Measurements from ENCODE around the gene SUCO. TPM values are rescaled to one million over a fixed set of nuclear protein-coding genes. Genes with fewer than 3 reads are reported as not detected.

Gene SUCO
- total RNA-seq, 1 experiment from 2014 or later: 84.6 TPM

- Mint-ChIP-seq H3K36me3 (ENCODE audit: insufficient read depth, unreplicated experiment) (no peaks in the 10 kb centered on the region), H3K27ac (ENCODE audit: unreplicated experiment) (no peak overlapping the region), H3K9me3 (ENCODE audit: low read depth, unreplicated experiment) (no peaks in the 10 kb centered on the region), H3K4me3 (ENCODE audit: low read depth, unreplicated experiment) (no peak overlapping the region), H3K4me1 (ENCODE audit: low read depth, unreplicated experiment) (no peaks in the 10 kb centered on the region), H3K27me3 (ENCODE audit: unreplicated experiment) (no peaks in the 10 kb centered on the region)
- CTCF ChIA-PET: no interaction called here
- intact Hi-C loops (cut with micrococcal nuclease; ENCODE audit: unreplicated experiment): no loop called here
- BruUV-seq (replicated peaks): no TSS peak
- TF ChIP-seq CTCF (IDR thresholded peaks at IDR 0.05; ENCODE audit: unreplicated experiment): no peak
- DNase-seq: no peak
Measured at GRCh38 chr1:172514108-172514507, 18.8 kb upstream of the SUCO start.

- TF ChIP-seq CTCF (IDR thresholded peaks at IDR 0.05; ENCODE audit: unreplicated experiment): no peak
- no peaks in the 10 kb centered on the region for H3K4me1 Mint-ChIP-seq (ENCODE audit: low read depth, unreplicated experiment)
- H3K27me3 Mint-ChIP-seq (ENCODE audit: unreplicated experiment): no peaks in the 10 kb centered on the region
- intact Hi-C loops (cut with micrococcal nuclease; ENCODE audit: unreplicated experiment): no loop called here
- H3K27ac Mint-ChIP-seq (ENCODE audit: unreplicated experiment): no peak overlapping the region
- CTCF ChIA-PET: interaction anchor here (0.6 kb wide), 1 partner anchor 74 kb away, joined by 3 read pairs; no protein-coding TSS in a partner anchor
- no peak for DNase-seq
- BruUV-seq (replicated peaks): no TSS peak
- no peaks in the 10 kb centered on the region for H3K36me3 Mint-ChIP-seq (ENCODE audit: insufficient read depth, unreplicated experiment)
- no peak overlapping the region for H3K4me3 Mint-ChIP-seq (ENCODE audit: low read depth, unreplicated experiment)
- no peaks in the 10 kb centered on the region for H3K9me3 Mint-ChIP-seq (ENCODE audit: low read depth, unreplicated experiment)
Measured at GRCh38 chr1:172515436-172515835, 17.5 kb upstream of the SUCO start.

- Mint-ChIP-seq H3K27me3 (ENCODE audit: unreplicated experiment) (no peaks in the 10 kb centered on the region), H3K9me3 (ENCODE audit: low read depth, unreplicated experiment) (no peaks in the 10 kb centered on the region), H3K4me1 (ENCODE audit: low read depth, unreplicated experiment) (no peaks in the 10 kb centered on the region), H3K36me3 (ENCODE audit: insufficient read depth, unreplicated experiment) (no peaks in the 10 kb centered on the region), H3K27ac (ENCODE audit: unreplicated experiment) (no peak overlapping the region), H3K4me3 (ENCODE audit: low read depth, unreplicated experiment) (no peak overlapping the region)
- no peak for DNase-seq
- intact Hi-C loops (cut with micrococcal nuclease; ENCODE audit: unreplicated experiment): no loop called here
- BruUV-seq (replicated peaks): no TSS peak
- CTCF ChIA-PET: interaction anchor here (0.6 to 0.7 kb wide), 2 partner anchors 73 to 136 kb away, joined by 3 to 8 read pairs; no protein-coding TSS in a partner anchor
- no peak for TF ChIP-seq CTCF (IDR thresholded peaks at IDR 0.05; ENCODE audit: unreplicated experiment)
Measured at GRCh38 chr1:172515927-172516326, 17.0 kb upstream of the SUCO start.

GRCh38 chr1:172517081-172517480, 15.9 kb upstream of the SUCO start:
- CTCF ChIA-PET: interaction anchor here (0.7 kb wide), 1 partner anchor 161 kb away, joined by 13 read pairs; no protein-coding TSS in a partner anchor
- H3K36me3 Mint-ChIP-seq (ENCODE audit: insufficient read depth, unreplicated experiment): no peaks in the 10 kb centered on the region

More at GRCh38 chr1:172517081-172517480, 15.9 kb upstream of the SUCO start:
- Mint-ChIP-seq H3K27me3 (ENCODE audit: unreplicated experiment) (no peaks in the 10 kb centered on the region), H3K4me3 (ENCODE audit: low read depth, unreplicated experiment) (no peak overlapping the region), H3K4me1 (ENCODE audit: low read depth, unreplicated experiment) (no peaks in the 10 kb centered on the region), H3K27ac (ENCODE audit: unreplicated experiment) (no peak overlapping the region), H3K9me3 (ENCODE audit: low read depth, unreplicated experiment) (no peaks in the 10 kb centered on the region)
- intact Hi-C loops (cut with micrococcal nuclease; ENCODE audit: unreplicated experiment): no loop called here
- no peak for TF ChIP-seq CTCF (IDR thresholded peaks at IDR 0.05; ENCODE audit: unreplicated experiment)
- BruUV-seq (replicated peaks): no TSS peak
- DNase-seq: no peak
